Breast epithelium (tissue), 4 donors: Measurements from ENCODE around the gene IGF2. TPM values are rescaled to one million over a fixed set of nuclear protein-coding genes. Genes with fewer than 3 reads are reported as not detected.

Source experiments
- DNase-seq, 2 donors: peaks; one replicate each; pipeline ENCODE4 v3.0.0-alpha.2; 2019; ENCODE audit warnings: low spot score in 2 of 2
- H3K27ac ChIP-seq, 2 donors: fragments of 200-600 bp; sonication (generic) in 1 of 2; one replicate each; pipeline ENCODE4 v1.5.1; 2016 to 2019; ENCODE audit warnings: mild to moderate bottlenecking in 1 of 2
- H3K27me3 ChIP-seq, 2 donors: fragments of 200-600 bp; sonication (generic) in 1 of 2; one replicate each; pipeline versions ENCODE4 v1.5.1 to v1.6.0; 2017 to 2019; ENCODE audit warnings: control low read depth in 1 of 2, mild to moderate bottlenecking in 1 of 2
- H3K36me3 ChIP-seq: fragments of 200-600 bp; one replicate; pipeline ENCODE4 v1.5.1; 2019
- H3K4me1 ChIP-seq, 2 donors: fragments of 200-600 bp; sonication (generic); one replicate each; pipeline ENCODE4 v1.5.1; 2016 to 2019; ENCODE audit warnings: control low read depth in 1 of 2
- H3K4me3 ChIP-seq, 3 donors: fragments of 200-600 bp; sonication (generic); 1 replicate in 2 of 3; 2 replicates in 1 of 3; pipeline ENCODE4 v1.5.1; 2016 to 2019; ENCODE audit warnings: mild to moderate bottlenecking in 3 of 3, moderate library complexity in 2 of 3
- H3K9me3 ChIP-seq, 2 donors: fragments of 200-600 bp; sonication (generic) in 1 of 2; one replicate each; pipeline ENCODE4 v1.5.1; 2016 to 2019; ENCODE audit warnings: control low read depth in 1 of 2
- CTCF ChIP-seq, 3 donors: fragments of 450-650 bp; IDR thresholded peaks; one replicate each; pipeline ENCODE4 v1.5.1; 2016 to 2017; ENCODE audit warnings: antibody characterized with exemption in 3 of 3, mild to moderate bottlenecking in 3 of 3, moderate library complexity in 3 of 3
- POLR2A ChIP-seq: fragments of 450-650 bp; IDR thresholded peaks from one replicate; pipeline ENCODE4 v1.6.1; 2016; ENCODE audit warnings: antibody characterized with exemption, mild to moderate bottlenecking, moderate library complexity
- POLR2AphosphoS5 ChIP-seq, 3 donors: sonication (generic); formaldehyde crosslinking; IDR thresholded peaks; one replicate each; pipeline ENCODE4 v1.6.1; 2017; ENCODE audit warnings: antibody characterized with exemption in 3 of 3
- intact Hi-C: fragments of 100-400 bp; cut with DNase I; formaldehyde crosslinking; loops from one replicate; pipeline ENCODE4 v1.15.1; 2023; ENCODE audit warnings: low total_unique reads
- total RNA-seq, 3 donors: library from RNA; depleted of rRNA; stranded (reverse); fragments of >200 nt; gene quantifications; one replicate each; pipeline ENCODE4 v1.1.0, GENCODE V29; 2016

IGF2 gene
- total RNA-seq, 3 donors from 2014 or later, result 13.6 to 65.7 (median 65.2) TPM

GRCh38 chr11:2160736-2161259, 21.6 kb upstream of the IGF2 start, which contains the start of gene INS:
Gene INS, minus strand, starts transcription at chr11:2161209. Its CDS starts 238 bp downstream, at chr11:2160971.
- TF ChIP-seq POLR2AphosphoS5 (IDR thresholded peaks at IDR 0.05) (no peak), POLR2A (no peak), CTCF (IDR thresholded peaks at IDR 0.05) (no peak)
- no peaks in the 10 kb centered on the region for H3K36me3 ChIP-seq
- no peak within 1 kb of the TSS for H3K27ac ChIP-seq
- no peak for DNase-seq
- H3K27me3 ChIP-seq, result peaks cover 0 to 54% of the 10 kb centered on the region in 2 donors
- intact Hi-C loops, result no loop called here
- H3K4me1 ChIP-seq, result no peaks in the 10 kb centered on the region
- H3K4me3 ChIP-seq, result no peak within 1 kb of the TSS
- no peaks in the 10 kb centered on the region for H3K9me3 ChIP-seq

GRCh38 chr11:2159536-2160413, 20.6 kb upstream of the IGF2 start:
- Histone ChIP-seq H3K4me1 (no peaks in the 10 kb centered on the region), H3K36me3 (no peaks in the 10 kb centered on the region), H3K27ac (no peak overlapping the region), H3K27me3 (peaks cover 0 to 49% of the 10 kb centered on the region in 2 donors), H3K4me3 (no peak overlapping the region), H3K9me3 (no peaks in the 10 kb centered on the region)
- DNase-seq, result no peak
- intact Hi-C loops, result loop anchor here (5.0 to 10.0 kb wide), 2 partner anchors 325 to 467 kb away; partner anchors contain the start of genes SYT8 and TNNI2
- TF ChIP-seq POLR2A, result no peak
- TF ChIP-seq POLR2AphosphoS5 (IDR thresholded peaks at IDR 0.05), result no peak
- TF ChIP-seq CTCF (IDR thresholded peaks at IDR 0.05), result no peak

GRCh38 chr11:2158966-2159365, 19.8 kb upstream of the IGF2 start:
- Histone ChIP-seq H3K9me3 (no peaks in the 10 kb centered on the region), H3K4me3 (no peak overlapping the region), H3K27me3 (peaks cover 0 to 47% of the 10 kb centered on the region in 2 donors), H3K27ac (no peak overlapping the region), H3K36me3 (no peaks in the 10 kb centered on the region), H3K4me1 (no peaks in the 10 kb centered on the region)
- TF ChIP-seq POLR2AphosphoS5 (IDR thresholded peaks at IDR 0.05) (no peak), POLR2A (no peak), CTCF (IDR thresholded peaks at IDR 0.05) (no peak)
- intact Hi-C loops, result loop anchor here (5.0 to 10.0 kb wide), 2 partner anchors 324 to 467 kb away; partner anchors contain the start of genes SYT8 and TNNI2
- no peak for DNase-seq

- TF ChIP-seq POLR2AphosphoS5 (IDR thresholded peaks at IDR 0.05) (no peak), POLR2A (no peak), CTCF (IDR thresholded peaks at IDR 0.05) (no peak)
- no peaks in the 10 kb centered on the region for H3K4me1 ChIP-seq
- H3K9me3 ChIP-seq, result no peaks in the 10 kb centered on the region
- H3K36me3 ChIP-seq, result no peaks in the 10 kb centered on the region
- H3K4me3 ChIP-seq, result no peak overlapping the region
- H3K27me3 ChIP-seq, result peaks cover 0 to 47% of the 10 kb centered on the region in 2 donors
- no peak overlapping the region for H3K27ac ChIP-seq
- intact Hi-C loops, result loop anchor here (5.0 to 10.0 kb wide), 2 partner anchors 324 to 466 kb away; partner anchors contain the start of genes SYT8 and TNNI2
- DNase-seq, result no peak
Observed at GRCh38 chr11:2158296-2158737, 19.1 kb upstream of the IGF2 start.
